HUES64 (cell line): Measurements from ENCODE around the gene ITM2C.
A peak's percentile ranks its signal among the peaks of the same experiment; 100 is the strongest.

Source experiments
- H3K27ac ChIP-seq: 2 replicates; pipeline ENCODE4 v1.7.0; 2013; ENCODE audit warnings: low read depth, low read length, inconsistent platforms
- H3K27me3 ChIP-seq: 2 replicates; pipeline ENCODE4 v1.6.1; 2013; ENCODE audit warnings: mild to moderate bottlenecking, low read length; ENCODE audit not compliant: insufficient read depth
- H3K36me3 ChIP-seq: 2 replicates; pipeline ENCODE4 v1.6.1; 2013; ENCODE audit warnings: mild to moderate bottlenecking, low read length; ENCODE audit not compliant: insufficient read depth
- H3K4me1 ChIP-seq: 2 replicates; pipeline ENCODE4 v1.6.1; 2013; ENCODE audit warnings: mild to moderate bottlenecking, low read length, moderate library complexity; ENCODE audit not compliant: insufficient read depth
- H3K4me3 ChIP-seq: 2 replicates; pipeline ENCODE4 v1.5.1; 2013; ENCODE audit warnings: mild to moderate bottlenecking, low read length, moderate library complexity
- H3K9ac ChIP-seq: 2 replicates; pipeline ENCODE4 v1.6.1; 2013; ENCODE audit warnings: mild to moderate bottlenecking, low read depth, low read length
- H3K9me3 ChIP-seq: 2 replicates; pipeline ENCODE4 v1.6.1; 2013; ENCODE audit warnings: low read depth, low read length; ENCODE audit not compliant: insufficient read depth
- WGBS: fragments of 150-250, 120-280 bp; methylation state at CpG from one replicate; pipeline ENCODE4 v1.1.7; 2013; ENCODE audit warnings: missing lambda C conversion rate; 5-methylcytosine and 5-hydroxymethylcytosine counted together

The ITM2C gene

DNA sequence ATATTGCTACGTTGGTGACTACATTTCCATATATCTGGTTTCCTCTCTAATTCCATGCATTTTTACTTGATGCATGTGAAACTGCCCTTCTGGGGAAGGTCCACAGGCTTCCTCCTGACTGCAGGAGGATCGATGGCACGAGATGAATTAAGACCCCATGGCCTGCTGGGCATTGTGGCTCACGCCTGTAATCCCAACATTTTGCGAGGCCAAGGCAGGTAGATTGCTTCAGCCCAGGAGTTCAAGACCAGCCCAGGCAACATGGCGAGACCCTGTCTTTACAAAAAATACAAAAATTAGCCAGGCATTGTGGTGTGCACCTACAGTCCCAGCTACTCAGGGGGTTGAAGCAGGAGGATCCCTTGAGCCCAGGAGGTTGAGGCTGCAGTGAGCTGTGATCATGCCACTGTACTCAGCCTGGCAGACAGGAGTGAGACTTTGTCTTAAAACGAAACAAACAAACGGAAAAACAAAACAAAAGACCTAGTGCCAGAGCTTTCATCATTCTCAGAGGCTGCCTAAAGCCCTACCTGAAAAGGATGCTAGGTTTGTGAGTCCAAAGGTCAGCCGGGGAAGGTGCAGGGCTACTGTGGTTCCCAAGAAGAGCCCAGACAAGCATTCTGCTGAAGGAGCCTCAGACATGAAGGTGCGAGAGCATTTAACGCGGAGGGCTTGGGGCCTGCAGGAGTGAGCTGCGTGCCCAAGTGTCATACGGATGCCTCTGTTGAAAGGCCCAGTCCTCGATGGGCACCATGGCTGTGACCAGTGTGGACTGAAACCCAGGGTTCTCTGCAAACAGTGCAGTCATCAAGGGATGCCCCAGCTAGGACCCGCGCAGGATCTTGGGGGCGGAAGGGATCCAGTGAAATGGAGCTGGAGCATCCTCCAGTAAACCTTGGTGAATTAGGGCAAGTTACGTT is 38.7 kb downstream of the ITM2C start:
- WGBS, result 93% methylated on average over 19 of the region's 19 CpGs
- Histone ChIP-seq H3K4me1 (peaks cover 37% of the 10 kb centered on the region), H3K27ac (no peak overlapping the region), H3K9me3 (no peaks in the 10 kb centered on the region), H3K36me3 (no peaks in the 10 kb centered on the region), H3K4me3 (peak overlapping the region; percentile 3; the same call in 1 of the 2 replicates), H3K9ac (no peak overlapping the region), H3K27me3 (peaks cover 6% of the 10 kb centered on the region; the same call in 1 of the 2 replicates)

DNA sequence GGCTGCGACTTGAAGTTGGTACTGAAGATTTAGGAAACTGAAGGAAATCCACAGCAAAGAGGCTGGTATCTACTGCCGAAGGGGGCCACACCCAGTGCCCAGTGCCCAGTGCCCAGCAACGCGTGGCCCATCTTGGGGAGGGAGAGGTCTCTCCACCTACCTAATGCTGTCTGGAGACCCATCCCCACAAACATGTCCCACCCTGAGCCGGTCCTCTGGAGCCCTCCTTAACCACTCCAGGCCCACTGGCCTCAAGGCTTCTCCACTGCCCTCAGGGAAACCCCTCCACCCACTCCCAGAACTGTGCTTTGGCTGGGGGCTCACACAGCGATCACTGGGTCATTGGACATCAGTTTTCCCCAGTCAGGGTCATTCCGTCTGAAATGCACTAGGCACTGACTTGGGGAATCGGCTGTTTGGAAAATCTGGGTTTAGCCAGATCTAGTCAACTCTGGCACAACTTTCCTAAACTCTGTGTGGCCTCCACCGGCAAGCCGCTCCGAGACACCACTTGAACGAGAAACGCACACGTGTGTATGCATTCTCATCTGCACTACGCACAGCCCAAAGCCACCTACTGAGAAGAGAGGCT is 40.2 kb downstream of the ITM2C start:
- Histone ChIP-seq H3K4me1 (peaks cover 25% of the 10 kb centered on the region), H3K9ac (no peak overlapping the region), H3K27ac (no peak overlapping the region), H3K36me3 (no peaks in the 10 kb centered on the region), H3K9me3 (no peaks in the 10 kb centered on the region), H3K4me3 (no peak overlapping the region), H3K27me3 (peaks cover 6% of the 10 kb centered on the region; the same call in 1 of the 2 replicates)
- 67% methylated on average over 15 of the region's 15 CpGs for WGBS

DNA sequence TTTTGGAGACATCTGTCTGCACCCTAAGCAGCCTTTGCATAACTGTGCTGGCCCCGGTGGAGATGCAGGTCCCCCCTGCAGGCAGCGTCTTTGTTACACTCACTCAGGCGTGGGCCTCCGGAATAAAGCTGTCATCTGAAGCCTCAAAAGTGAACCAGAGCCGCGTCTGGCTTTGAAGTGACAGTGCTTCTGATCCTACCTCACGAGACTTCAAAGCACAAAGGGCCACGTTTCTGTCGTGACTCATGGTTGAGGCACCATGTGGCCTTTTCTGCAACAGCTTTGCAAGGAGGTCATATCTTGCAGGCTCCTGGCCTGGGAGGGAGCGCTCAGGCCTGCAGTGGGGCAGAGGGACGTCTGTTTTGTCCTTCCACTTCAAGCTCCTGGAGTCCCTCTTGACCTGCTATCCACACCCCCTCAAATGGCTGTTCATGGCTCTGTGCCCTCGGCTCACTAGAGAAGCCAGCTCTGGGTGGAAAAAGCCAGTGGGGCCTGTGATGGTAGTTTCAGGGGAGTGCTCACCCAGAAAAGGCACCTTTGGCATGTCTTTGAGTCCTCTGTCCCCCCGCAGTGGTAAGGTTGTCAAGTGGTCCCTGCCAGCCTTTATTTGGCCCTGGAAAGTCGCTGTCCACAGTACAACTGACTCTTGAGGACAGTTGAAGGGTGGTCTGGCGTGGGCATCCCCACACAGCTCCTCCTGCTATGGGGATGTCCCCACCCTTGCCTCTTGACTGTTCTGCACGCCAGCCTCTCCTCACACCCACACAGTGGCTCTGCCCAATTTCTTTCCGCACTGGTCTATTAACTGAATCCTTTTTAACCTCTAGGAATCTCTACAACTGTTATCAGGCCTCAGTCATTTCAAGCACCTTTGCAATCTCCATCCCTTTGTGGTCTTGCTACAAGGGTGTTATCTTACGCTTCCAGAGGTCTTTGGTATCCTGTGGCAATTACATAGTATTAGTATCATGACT is 41.0 kb downstream of the ITM2C start:
- Histone ChIP-seq H3K4me1 (peaks cover 25% of the 10 kb centered on the region), H3K9me3 (no peaks in the 10 kb centered on the region), H3K36me3 (no peaks in the 10 kb centered on the region), H3K27ac (no peak overlapping the region), H3K4me3 (no peak overlapping the region), H3K27me3 (peaks cover 6% of the 10 kb centered on the region; the same call in 1 of the 2 replicates), H3K9ac (no peak overlapping the region)
- WGBS, result 47% methylated on average over 18 of the region's 18 CpGs

DNA sequence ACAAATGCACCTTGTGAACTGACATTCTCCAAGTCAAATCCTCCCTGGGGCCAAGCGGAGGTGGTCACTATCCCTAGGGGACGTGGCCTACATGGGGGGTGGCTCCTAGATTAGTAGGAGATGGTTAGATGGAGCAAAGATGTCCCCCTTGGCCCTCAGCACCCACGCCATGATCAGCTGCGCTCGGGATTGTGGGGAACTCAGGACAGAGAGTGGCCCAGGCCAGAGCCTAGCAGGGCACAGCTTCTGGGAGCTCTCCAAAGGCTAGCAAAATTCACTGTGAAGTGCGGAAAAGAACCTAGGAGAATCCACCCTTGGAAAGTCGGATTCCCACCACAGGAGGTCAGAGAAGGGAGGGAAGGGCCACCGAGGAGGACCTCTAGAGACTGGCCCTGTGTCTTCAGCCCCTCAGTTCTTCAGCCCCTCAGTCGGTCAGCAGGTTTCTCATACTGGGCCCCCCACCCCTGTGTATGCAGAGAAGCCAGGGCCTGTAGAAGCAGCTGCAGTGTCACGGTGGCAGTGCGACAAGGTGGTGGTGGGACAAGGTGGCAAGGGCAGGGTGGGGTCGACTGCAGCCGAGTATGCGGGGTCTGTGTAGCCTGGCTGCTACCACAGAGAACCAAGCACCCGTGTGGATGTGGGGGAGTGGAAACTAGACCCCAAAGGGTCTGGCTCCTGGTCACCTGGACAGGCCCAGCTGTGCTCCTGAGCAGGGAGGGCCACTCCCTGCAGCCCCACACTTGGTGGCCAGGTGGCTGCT is 41.9 kb downstream of the ITM2C start:
- WGBS, result 89% methylated on average over 15 of the region's 15 CpGs

DNA sequence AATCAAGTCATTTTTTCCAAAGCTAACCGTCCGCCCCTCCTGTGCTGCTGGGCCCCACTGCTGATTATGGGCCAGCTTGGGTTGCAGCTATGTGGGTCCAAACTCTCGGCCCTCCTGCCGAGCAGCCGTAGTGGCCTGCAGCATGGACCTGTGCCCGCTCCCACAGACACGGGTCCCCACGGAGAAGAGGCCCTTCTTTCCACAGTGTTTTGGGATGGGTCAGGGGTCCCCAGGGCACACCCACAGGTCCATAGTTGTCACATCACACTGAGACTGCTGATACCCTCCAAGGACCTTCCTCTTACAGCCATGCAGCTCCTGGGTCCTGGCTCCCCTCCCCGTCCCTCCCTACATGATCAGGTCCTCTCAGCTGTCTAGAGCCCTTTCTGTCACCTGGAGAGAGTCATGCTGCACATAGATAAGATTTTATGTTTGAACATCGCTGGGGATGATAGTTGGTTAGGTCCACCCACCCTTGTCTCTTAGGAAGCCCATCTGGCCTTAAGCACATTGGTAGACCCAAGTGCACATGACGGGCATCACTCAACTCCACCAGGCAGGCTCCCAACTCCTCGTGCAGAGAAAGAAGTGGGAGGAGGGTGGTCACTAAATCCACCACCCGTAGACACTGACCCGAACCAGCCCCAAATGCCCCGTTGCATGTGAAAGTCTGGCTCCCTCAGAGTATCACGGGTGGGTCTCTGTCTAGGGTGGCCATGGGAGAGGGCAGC is 42.8 kb downstream of the ITM2C start:
- 96% methylated on average over 16 of the region's 16 CpGs for WGBS
- Histone ChIP-seq H3K4me3 (no peak overlapping the region), H3K36me3 (no peaks in the 10 kb centered on the region), H3K9me3 (no peaks in the 10 kb centered on the region), H3K27ac (no peak overlapping the region), H3K27me3 (peaks cover 6% of the 10 kb centered on the region; the same call in 1 of the 2 replicates), H3K9ac (no peak overlapping the region), H3K4me1 (peaks cover 22% of the 10 kb centered on the region)

More for the DNA sequence above, 41.9 kb downstream of the ITM2C start:
- Histone ChIP-seq H3K27ac (no peak overlapping the region), H3K4me3 (no peak overlapping the region), H3K4me1 (peaks cover 25% of the 10 kb centered on the region), H3K9me3 (no peaks in the 10 kb centered on the region), H3K9ac (no peak overlapping the region), H3K27me3 (peaks cover 6% of the 10 kb centered on the region; the same call in 1 of the 2 replicates), H3K36me3 (no peaks in the 10 kb centered on the region)

DNA sequence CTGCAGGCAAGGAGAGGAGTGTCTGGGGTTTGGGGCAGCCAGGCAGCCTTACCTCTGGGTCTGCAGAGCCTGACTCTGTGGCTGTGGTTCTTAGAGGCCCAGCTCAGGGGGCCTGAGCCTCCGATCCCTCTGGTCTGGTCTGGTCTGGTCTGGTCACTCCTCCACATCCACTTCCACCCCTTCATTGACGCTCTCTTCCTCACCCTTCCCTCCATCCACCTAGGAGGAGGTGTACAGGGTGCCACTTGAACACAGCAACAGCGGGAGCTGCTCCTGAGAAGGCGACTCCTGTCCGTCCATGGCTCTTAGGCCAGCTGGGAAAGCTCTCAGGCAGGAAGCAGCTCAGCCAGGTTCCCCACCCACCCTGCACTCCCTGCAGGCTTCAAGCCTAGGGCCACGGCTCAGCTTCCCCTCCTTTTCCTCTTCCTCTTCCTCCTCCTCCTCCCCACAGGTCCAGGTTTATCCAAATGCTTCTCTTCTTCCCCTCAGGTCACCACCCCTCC is 43.4 kb downstream of the ITM2C start:
- Histone ChIP-seq H3K27ac (no peak overlapping the region), H3K9ac (no peak overlapping the region), H3K27me3 (peaks cover 6% of the 10 kb centered on the region; the same call in 1 of the 2 replicates), H3K9me3 (no peaks in the 10 kb centered on the region), H3K36me3 (no peaks in the 10 kb centered on the region), H3K4me3 (no peak overlapping the region), H3K4me1 (peaks cover 16% of the 10 kb centered on the region)
- WGBS, result 86% methylated on average over 6 of the region's 6 CpGs

DNA sequence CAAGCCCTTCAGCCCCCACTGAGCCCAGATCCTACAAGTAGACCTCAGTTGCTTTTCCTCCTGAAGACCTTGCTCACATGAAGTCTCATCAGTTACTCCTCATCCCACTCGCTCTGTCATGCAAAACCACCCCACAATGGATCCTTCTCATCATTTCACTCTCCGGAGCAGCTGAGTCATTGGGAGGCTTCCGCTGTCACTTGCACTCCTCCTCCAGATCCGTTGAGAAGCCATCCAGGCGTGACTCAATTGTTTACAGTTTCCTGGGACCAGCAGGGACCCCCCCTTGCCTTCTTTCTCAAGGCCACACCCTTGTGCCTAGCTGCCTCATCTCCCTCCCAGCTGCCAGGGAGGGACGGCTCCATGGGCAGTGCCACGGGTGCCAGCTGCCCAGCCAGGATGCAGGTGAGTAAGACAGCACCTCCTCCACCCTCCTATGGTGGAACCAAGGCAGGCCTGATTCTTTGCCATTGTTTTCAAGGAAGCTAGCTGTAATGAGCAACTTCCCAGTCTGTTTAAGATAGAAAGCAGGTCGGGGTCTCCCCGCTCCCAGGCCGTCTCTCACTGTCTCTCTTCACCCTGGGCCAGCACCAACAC is 44.0 kb downstream of the ITM2C start:
- H3K36me3 ChIP-seq, result no peaks in the 10 kb centered on the region
- no peak overlapping the region for H3K4me3 ChIP-seq
- no peaks in the 10 kb centered on the region for H3K9me3 ChIP-seq
- no peak overlapping the region for H3K9ac ChIP-seq
- H3K27me3 ChIP-seq, result peaks cover 6% of the 10 kb centered on the region; the same call in 1 of the 2 replicates
- WGBS, result 62% methylated on average over 10 of the region's 10 CpGs
- peaks cover 15% of the 10 kb centered on the region; the same call in 1 of the 2 replicates for H3K4me1 ChIP-seq
- no peak overlapping the region for H3K27ac ChIP-seq

DNA sequence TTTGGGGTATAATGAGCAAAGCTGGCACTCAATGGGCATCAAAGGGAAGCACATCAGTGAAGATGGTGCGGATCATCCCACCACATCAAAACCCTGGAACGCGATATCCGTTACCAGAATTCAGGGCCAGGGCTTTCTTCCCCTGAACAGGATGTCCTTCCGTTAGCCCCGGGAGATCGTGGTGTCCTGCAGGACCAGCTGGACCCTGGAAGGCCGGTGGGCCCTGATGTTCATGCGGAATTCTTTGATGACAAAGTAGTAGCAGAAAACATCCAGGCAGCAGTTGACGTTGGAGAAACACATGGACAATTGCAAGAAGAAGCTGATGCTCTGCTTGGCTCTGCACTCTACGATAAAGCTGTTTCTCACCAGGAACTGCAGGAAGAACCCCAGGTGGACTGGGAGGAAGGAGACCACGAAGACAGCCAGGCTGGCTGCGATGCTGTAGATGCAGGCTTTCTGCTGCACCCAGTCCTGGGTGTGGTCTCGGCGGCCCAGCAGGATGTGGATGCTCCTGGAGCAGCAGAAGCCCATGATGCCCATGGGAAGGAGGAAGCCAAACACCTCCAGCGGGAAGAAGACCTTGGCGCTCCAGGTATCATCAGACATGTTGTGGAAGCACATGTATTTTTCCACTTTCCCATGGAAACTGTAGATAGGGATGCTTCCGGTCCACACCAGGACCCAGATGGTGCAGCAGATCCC is 45.3 kb downstream of the ITM2C start:
- Histone ChIP-seq H3K9me3 (no peaks in the 10 kb centered on the region), H3K4me1 (peaks cover 14% of the 10 kb centered on the region; the same call in 1 of the 2 replicates), H3K9ac (no peak overlapping the region), H3K27me3 (peaks cover 6% of the 10 kb centered on the region; the same call in 1 of the 2 replicates), H3K4me3 (no peak overlapping the region), H3K36me3 (no peaks in the 10 kb centered on the region), H3K27ac (no peak overlapping the region)
- WGBS, result 90% methylated on average over 18 of the region's 18 CpGs

DNA sequence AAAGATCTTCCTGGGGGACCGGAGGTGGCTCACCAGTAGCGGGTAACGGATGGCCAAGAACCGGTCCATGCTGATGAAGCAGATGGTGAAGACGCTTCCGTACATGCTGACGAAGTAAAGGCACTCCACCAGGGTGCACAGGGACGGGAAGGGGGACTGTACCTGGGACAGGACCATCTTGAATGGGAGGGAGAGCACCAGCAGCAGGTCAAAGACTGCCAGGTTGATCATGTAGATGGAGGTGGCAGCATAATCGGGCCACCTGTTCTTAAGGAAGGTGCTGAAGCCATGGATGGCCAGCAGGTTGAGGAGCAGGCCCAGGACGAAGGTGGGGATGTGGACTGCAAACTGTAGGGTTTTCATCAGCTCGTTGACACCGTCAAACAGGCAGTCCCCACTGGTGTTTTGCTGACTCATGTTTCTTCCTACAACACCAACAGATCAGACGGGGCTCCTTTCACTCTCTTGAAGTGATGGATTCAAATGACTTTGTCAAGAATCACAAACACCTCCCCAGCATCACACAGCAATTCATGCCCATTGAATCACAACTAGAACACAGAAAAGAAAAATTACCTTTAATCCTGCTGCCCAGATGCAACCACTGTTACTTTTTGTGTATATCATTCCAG is 45.9 kb downstream of the ITM2C start:
- Histone ChIP-seq H3K27me3 (peaks cover 5% of the 10 kb centered on the region; the same call in 1 of the 2 replicates), H3K36me3 (no peaks in the 10 kb centered on the region), H3K9ac (no peak overlapping the region), H3K27ac (no peak overlapping the region), H3K9me3 (no peaks in the 10 kb centered on the region), H3K4me3 (no peak overlapping the region), H3K4me1 (peaks cover 7% of the 10 kb centered on the region; the same call in 1 of the 2 replicates)
- 90% methylated on average over 13 of the region's 13 CpGs for WGBS
